Stimulated activated naive CD8-positive, alpha-beta T cell treated with anti-CD3 and anti-CD28 coated beads, Interleukin-15, Interleukin-2, amounts not matched to agents 100 U/mL and 50 U/mL, for 24 hours (primary cell): ENCODE measurements around the gene FASTK.

Source experiments
- ATAC-seq: fragments of 150-1000 bp; cut with Tn5 transposase; one replicate; pipeline ENCODE4 v1.10.0; 2021
- DNase-seq: peaks from one replicate; pipeline ENCODE4 v3.0.0; 2021

FASTK gene

GRCh38 chr7:151081170-151082101, 827 bp upstream of the FASTK start:
- ATAC-seq (no peak), DNase-seq (no peak)

- DNase-seq (no peak), ATAC-seq (peak; percentile 1)
Measured at GRCh38 chr7:151080067-151080521, 515 bp downstream of the FASTK start.

- DNase-seq (no peak), ATAC-seq (no peak)
Measured at GRCh38 chr7:151079199-151079910, 1.3 kb downstream of the FASTK start.

GRCh38 chr7:151078233-151079040, 2.2 kb downstream of the FASTK start:
- ATAC-seq (no peak), DNase-seq (no peak)

- DNase-seq (no peak), ATAC-seq (no peak)
Measured at GRCh38 chr7:151077705-151078232, 2.8 kb downstream of the FASTK start.

GRCh38 chr7:151076863-151077704, 3.5 kb downstream of the FASTK start:
- ATAC-seq (no peak), DNase-seq (no peak)

- ATAC-seq (no peak), DNase-seq (no peak)
Measured at GRCh38 chr7:151075978-151076426, 4.6 kb downstream of the FASTK start.

- ATAC-seq (no peak), DNase-seq (no peak)
Measured at GRCh38 chr7:151075662-151075971, 5.0 kb downstream of the FASTK start.

GRCh38 chr7:151074817-151075661, 5.6 kb downstream of the FASTK start:
- no peak for DNase-seq
- ATAC-seq = no peak

GRCh38 chr7:151073990-151074389, 6.6 kb downstream of the FASTK start:
- DNase-seq = no peak
- no peak for ATAC-seq

- ATAC-seq = no peak
- DNase-seq = no peak
Measured at GRCh38 chr7:151071032-151071866, 9.4 kb downstream of the FASTK start.

- DNase-seq (no peak), ATAC-seq (no peak)
Measured at GRCh38 chr7:151070574-151070960, 10.0 kb downstream of the FASTK start.

GRCh38 chr7:151069841-151070573, 10.6 kb downstream of the FASTK start:
- DNase-seq (no peak), ATAC-seq (no peak)

GRCh38 chr7:151068069-151068773, 12.4 kb downstream of the FASTK start:
- DNase-seq (no peak), ATAC-seq (no peak)

GRCh38 chr7:151066273-151066974, 14.2 kb downstream of the FASTK start:
- ATAC-seq = no peak
- no peak for DNase-seq

- DNase-seq (no peak), ATAC-seq (no peak)
Measured at GRCh38 chr7:151065516-151065915, 15.1 kb downstream of the FASTK start.

GRCh38 chr7:151064993-151065392, 15.6 kb downstream of the FASTK start:
- ATAC-seq (no peak), DNase-seq (no peak)
